OCI-LY7 (cell line): ENCODE measurements around the gene HHLA2. TPM values are rescaled to one million over a fixed set of nuclear protein-coding genes. Genes with fewer than 3 reads are reported as not detected.
A peak's percentile ranks its signal among the peaks of the same experiment; 100 is the strongest.

ENCODE experiments used
- BruUV-seq: library from RNA; stranded (reverse); fragments of 400-500 nt; replicated peaks from 2 replicates; lab custom pipeline; 2021; lab: Mats Ljungman, UMichigan
- CTCF ChIA-PET: fragments of 300-600 bp; sonication (Branson Sonifier 250); formaldehyde crosslinking; loops from one replicate; lab custom pipeline; 2022; ENCODE audit warnings: antibody characterized with exemption; ENCODE audit not compliant: unreplicated experiment; lab: Charles Lee
- POLR2A ChIA-PET: fragments of 300-600 bp; sonication (Branson Sonifier 250); formaldehyde crosslinking; loops from one replicate; lab custom pipeline; 2022; ENCODE audit warnings: antibody characterized with exemption; lab: Charles Lee
- DNase-seq: peaks from one replicate; pipeline ENCODE4 v3.0.0-alpha.2; 2015; ENCODE audit warnings: low spot score
- H2AFZ ChIP-seq: fragments of 200-600 bp; sonication (generic), shearing (Covaris generic); 2 replicates; pipeline ENCODE4 v1.6.1; 2014; ENCODE audit warnings: mild to moderate bottlenecking, antibody characterized with exemption, low read length, moderate library complexity
- H3K27ac ChIP-seq: fragments of 200-600 bp; sonication (generic); 2 replicates; pipeline ENCODE4 v1.5.1; 2014; ENCODE audit warnings: mixed run types, low read depth, mild to moderate bottlenecking, moderate library complexity, low read length, inconsistent platforms; ENCODE audit not compliant: poor library complexity, severe bottlenecking
- H3K36me3 ChIP-seq: fragments of 200-600 bp; sonication (generic); 2 replicates; pipeline ENCODE4 v1.6.1; 2014; ENCODE audit warnings: mild to moderate bottlenecking, antibody characterized with exemption, low read length, moderate library complexity, mixed read lengths; ENCODE audit not compliant: insufficient read depth
- H3K4me1 ChIP-seq: fragments of 200-600 bp; sonication (generic); 2 replicates; pipeline ENCODE4 v1.5.1; 2014; ENCODE audit warnings: mild to moderate bottlenecking, low read length; ENCODE audit not compliant: insufficient read depth, poor library complexity, severe bottlenecking
- H3K4me2 ChIP-seq: fragments of 200-600 bp; sonication (generic); 2 replicates; pipeline ENCODE4 v1.6.1; 2014; ENCODE audit warnings: mild to moderate bottlenecking, low read length
- H3K4me3 ChIP-seq: fragments of 200-600 bp; sonication (generic); 2 replicates; pipeline ENCODE4 v1.5.1; 2014; ENCODE audit warnings: mild to moderate bottlenecking, low read depth, low read length; ENCODE audit not compliant: poor library complexity, severe bottlenecking
- H3K79me2 ChIP-seq: fragments of 200-600 bp; sonication (generic); 2 replicates; pipeline ENCODE4 v1.6.1; 2016; ENCODE audit warnings: low read depth, mild to moderate bottlenecking, low read length, moderate library complexity, mixed read lengths; ENCODE audit not compliant: insufficient read depth
- H3K9me2 ChIP-seq: fragments of 200-600 bp; sonication (generic); 2 replicates; pipeline ENCODE4 v1.6.1; 2016; ENCODE audit warnings: mild to moderate bottlenecking, low read length, mixed read lengths; ENCODE audit not compliant: insufficient read depth
- H3K9me3 ChIP-seq: fragments of 200-600 bp; sonication (generic); 2 replicates; pipeline ENCODE4 v1.6.1; 2014; ENCODE audit warnings: mild to moderate bottlenecking, mixed run types, low read length, mixed read lengths
- H4K20me1 ChIP-seq: fragments of 200-600 bp; sonication (generic); 2 replicates; pipeline ENCODE4 v1.6.1; 2014; ENCODE audit warnings: mild to moderate bottlenecking, antibody characterized with exemption, low read length, moderate library complexity, mixed read lengths; ENCODE audit not compliant: insufficient read depth
- CTCF ChIP-seq: fragments of 200-600 bp; sonication (generic); conservative IDR thresholded peaks from 2 replicates; pipeline ENCODE4 v1.5.1; 2014; ENCODE audit warnings: mild to moderate bottlenecking, antibody characterized with exemption, low read length, moderate library complexity, mixed read lengths
- EZH2phosphoT487 ChIP-seq: fragments of 200-600 bp; sonication (generic); IDR thresholded peaks from 2 replicates; pipeline ENCODE4 v1.6.1; 2018; ENCODE audit warnings: low read depth, borderline replicate concordance, mild to moderate bottlenecking, mixed run types, antibody characterized with exemption, low read length, moderate library complexity, mixed read lengths
- intact Hi-C: fragments of 100-400 bp; cut with micrococcal nuclease; formaldehyde crosslinking; loops from one replicate; pipeline ENCODE4 v1.10.0; 2022; ENCODE audit not compliant: unreplicated experiment
- total RNA-seq, 2 experiments: library from RNA; depleted of rRNA in 1 of 2; stranded (reverse); fragments of >200 nt in 1 of 2; shearing (Covaris generic) in 1 of 2; gene quantifications; 2 replicates each; pipeline ENCODE4 v1.2.3, GENCODE V29; 2014 to 2022

The HHLA2 gene
- total RNA-seq, 2 experiments from 2014 or later: not detected

- Histone ChIP-seq H3K4me3 (no peak overlapping the region), H2AFZ (no peak overlapping the region), H3K9me2 (no peaks in the 10 kb centered on the region), H4K20me1 (no peaks in the 10 kb centered on the region), H3K27ac (no peak overlapping the region), H3K36me3 (no peaks in the 10 kb centered on the region), H3K4me1 (no peaks in the 10 kb centered on the region), H3K9me3 (no peaks in the 10 kb centered on the region), H3K79me2 (no peaks in the 10 kb centered on the region), H3K4me2 (no peak overlapping the region)
- DNase-seq: no peak
- no TSS peak for BruUV-seq
- intact Hi-C loops: loop anchor here (2.0 kb wide), 1 partner anchor 253 kb away; no protein-coding TSS in a partner anchor
- ChIA-PET CTCF (no interaction called here), POLR2A (interaction anchor here (0.6 kb wide), 1 partner anchor 51 kb away, joined by 3 read pairs; no protein-coding TSS in a partner anchor)
- no peak for TF ChIP-seq EZH2phosphoT487
- no peak for TF ChIP-seq CTCF
These were observed 109.8 kb downstream of the HHLA2 start for GRCh38 chr3:108406063-108406660.

GRCh38 chr3:108406661-108407206, 110.4 kb downstream of the HHLA2 start:
- Histone ChIP-seq H4K20me1 (no peaks in the 10 kb centered on the region), H3K4me1 (no peaks in the 10 kb centered on the region), H3K27ac (no peak overlapping the region), H3K4me2 (no peak overlapping the region), H3K9me2 (no peaks in the 10 kb centered on the region), H3K4me3 (no peak overlapping the region), H3K36me3 (no peaks in the 10 kb centered on the region), H3K79me2 (no peaks in the 10 kb centered on the region), H2AFZ (peak overlapping the region; percentile 22; the same call in 1 of the 2 replicates), H3K9me3 (no peaks in the 10 kb centered on the region)
- ChIA-PET CTCF (no interaction called here), POLR2A (no interaction called here)
- BruUV-seq: no TSS peak
- peak; percentile 60 for DNase-seq
- TF ChIP-seq CTCF: peak; percentile 74
- TF ChIP-seq EZH2phosphoT487: no peak
- intact Hi-C loops: loop anchor here (2.0 kb wide), 1 partner anchor 254 kb away; no protein-coding TSS in a partner anchor

- H3K36me3 ChIP-seq: no peaks in the 10 kb centered on the region
- ChIA-PET POLR2A (no interaction called here), CTCF (no interaction called here)
- H3K27ac ChIP-seq: no peak overlapping the region
- H3K4me2 ChIP-seq: 0 out of 2 replicates have a peak overlapping the region, but pooled peaks have one; percentile 3
- H3K4me3 ChIP-seq: no peak overlapping the region
- DNase-seq: peak; percentile 11
- H2AFZ ChIP-seq: no peak overlapping the region
- no peak for TF ChIP-seq CTCF
- TF ChIP-seq EZH2phosphoT487: no peak
- BruUV-seq: no TSS peak
- intact Hi-C loops: loop anchor here (2.0 kb wide), 1 partner anchor 255 kb away; no protein-coding TSS in a partner anchor
- H3K9me3 ChIP-seq: no peaks in the 10 kb centered on the region
- no peaks in the 10 kb centered on the region for H3K79me2 ChIP-seq
- H3K9me2 ChIP-seq: no peaks in the 10 kb centered on the region
- no peaks in the 10 kb centered on the region for H3K4me1 ChIP-seq
- no peaks in the 10 kb centered on the region for H4K20me1 ChIP-seq
These were observed 111.5 kb downstream of the HHLA2 start for GRCh38 chr3:108407886-108408285.
